M059J (cell line): Measurements from ENCODE around the gene NINJ2. TPM values are rescaled to one million over a fixed set of nuclear protein-coding genes. Genes with fewer than 3 reads are reported as not detected.

Experiments
- DNase-seq: peaks from one replicate; pipeline ENCODE4 v3.0.0-alpha.2; 2012; ENCODE audit warnings: low read depth
- total RNA-seq: library from RNA; depleted of rRNA; stranded (reverse); fragments of >200 nt; shearing (Covaris generic); gene quantifications from 2 replicates; pipeline ENCODE4 v1.2.3, GENCODE V29; 2014

Gene NINJ2
- total RNA-seq, 1 experiment from 2014 or later: 0.81 TPM

DNA sequence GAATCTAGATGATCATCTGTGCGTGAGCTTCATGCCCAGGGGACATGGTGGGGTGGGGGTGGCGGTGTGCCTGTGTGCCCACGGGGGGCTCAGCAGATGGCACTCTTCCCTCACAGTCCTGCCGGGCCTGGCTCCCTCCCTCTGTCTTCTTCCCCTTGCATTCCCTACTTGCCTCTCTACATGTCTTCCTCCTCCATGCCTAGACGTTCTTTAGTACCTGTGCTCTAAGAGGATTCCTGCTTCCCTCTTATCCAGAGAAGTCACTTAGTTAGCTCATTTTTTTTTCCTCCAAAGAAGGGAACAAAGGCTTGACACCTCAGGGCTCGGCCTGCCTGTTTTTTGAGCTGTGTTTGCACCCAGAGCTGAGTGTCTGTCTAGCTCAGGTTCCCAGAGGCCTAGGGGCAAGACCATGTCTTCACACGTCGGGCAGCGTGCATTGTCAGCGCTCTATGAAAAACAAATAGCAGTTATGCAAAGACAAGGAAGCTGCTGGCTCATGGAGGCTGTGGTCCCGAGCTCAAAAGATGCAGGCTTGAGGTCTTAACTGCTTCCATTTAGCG, 48.8 kb downstream of the NINJ2 start:
- peak; percentile 34 for DNase-seq

DNA sequence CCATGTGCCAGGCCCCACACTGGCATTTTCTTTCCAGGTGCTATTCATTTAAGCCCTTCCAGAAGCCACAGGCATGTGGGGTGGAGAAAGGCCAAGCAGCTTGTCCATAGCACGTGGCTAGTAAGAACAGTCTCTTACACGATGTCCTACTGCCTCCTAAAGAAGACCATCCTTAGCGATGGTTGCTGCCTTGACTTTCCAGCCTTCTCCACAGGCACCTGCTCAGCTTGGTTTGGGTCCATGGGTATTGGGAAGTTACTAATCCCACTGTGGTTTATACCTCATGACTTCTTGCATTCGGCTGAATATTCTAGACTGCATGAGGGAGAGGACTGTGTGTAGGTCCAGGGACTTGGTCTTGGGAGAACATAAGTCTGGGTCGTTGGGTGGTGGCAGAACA, 49.2 kb downstream of the NINJ2 start:
- DNase-seq: no peak

DNA sequence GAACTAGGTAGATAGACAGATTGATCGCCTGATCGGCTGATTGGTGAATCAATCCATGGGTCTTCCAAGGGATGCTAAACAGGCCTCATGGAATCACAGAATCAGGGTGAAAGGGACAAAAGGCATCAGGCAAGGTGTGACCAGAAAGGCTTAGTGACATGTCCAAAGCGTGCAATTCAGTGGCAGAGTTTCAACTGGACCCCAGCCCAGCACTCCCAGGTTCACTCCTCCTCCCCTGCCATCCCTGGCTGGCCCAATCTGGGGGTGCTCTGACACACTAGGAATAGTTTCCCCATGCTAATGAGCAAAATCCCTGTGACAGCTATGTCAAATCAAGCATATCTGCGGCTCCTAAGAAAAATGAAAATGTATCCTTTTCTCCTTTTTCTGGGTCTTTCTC, 50.4 kb downstream of the NINJ2 start:
- no peak for DNase-seq

DNA sequence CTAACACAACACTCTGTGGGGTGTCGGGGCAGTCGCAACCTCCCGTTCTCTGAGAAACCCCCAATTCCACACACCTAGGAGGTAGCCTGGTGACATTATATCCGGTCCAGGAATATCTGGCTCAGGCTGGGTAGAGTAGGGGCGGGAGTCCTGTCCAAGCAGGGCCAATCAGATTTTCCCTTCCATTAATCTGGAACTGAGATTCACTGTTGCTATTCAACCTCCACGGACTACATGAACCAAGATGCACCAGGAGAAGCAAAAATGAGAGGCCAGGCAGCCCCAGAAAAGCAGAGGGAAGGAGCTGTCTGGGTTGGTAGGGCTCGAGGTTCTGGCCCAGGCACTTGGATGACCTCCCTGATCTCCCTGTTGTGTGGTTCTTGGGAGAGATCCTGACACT, 51.0 kb downstream of the NINJ2 start:
- no peak for DNase-seq

DNA sequence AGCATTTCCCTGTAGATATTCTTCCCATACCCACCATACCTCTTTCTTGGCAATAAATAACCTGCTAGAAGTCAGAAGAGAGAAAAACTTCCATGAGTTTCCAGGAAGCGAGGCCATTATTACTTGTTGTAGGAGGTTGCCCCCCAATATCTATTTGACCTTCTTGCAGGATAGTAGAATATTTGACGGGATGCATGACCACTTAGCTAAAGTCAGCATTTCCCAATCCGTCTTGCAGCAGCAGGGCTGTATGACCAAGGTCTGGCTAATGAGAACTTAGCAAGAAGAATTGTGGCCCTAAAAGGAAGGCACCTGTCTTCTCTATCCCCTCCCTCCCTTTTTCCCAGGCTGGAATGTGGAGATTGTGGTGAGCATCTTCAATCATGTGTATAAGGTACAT, 51.5 kb downstream of the NINJ2 start:
- DNase-seq: no peak

DNA sequence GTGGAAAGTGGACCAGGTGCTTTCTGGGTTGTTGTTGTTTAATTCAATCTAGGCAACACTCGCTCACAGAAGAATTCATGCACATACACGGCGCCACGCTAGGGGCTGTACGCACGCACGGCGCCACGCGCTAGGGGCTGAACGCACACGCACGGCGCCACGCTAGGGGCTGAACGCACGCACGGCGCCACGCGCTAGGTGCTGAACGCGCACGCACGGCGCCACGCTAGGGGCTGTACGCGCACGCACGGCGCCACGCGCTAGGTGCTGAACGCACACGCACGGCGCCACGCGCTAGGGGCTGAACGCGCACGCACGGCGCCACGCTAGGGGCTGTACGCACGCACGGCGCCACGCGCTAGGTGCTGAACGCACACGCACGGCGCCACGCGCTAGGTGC, 54.3 kb downstream of the NINJ2 start:
- DNase-seq: no peak

DNA sequence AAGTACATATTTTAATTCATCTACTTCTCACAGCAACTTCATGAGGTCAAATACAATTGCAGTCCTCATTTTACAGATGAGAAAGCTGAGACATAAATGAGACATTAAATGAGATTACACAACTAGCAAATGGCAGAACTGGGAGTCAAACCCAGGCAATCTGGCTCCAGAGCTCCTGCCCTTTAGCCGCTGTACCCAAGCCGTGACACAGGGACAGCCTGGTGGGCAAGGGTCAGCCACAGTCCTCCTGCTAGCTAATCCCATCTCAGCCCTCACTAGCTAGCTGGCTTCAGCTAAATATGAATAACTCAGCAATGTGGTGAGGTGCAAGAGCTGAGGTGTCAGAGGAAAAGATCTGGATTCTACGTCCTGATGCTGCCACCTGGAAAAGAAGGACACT, 54.8 kb downstream of the NINJ2 start:
- no peak for DNase-seq

DNA sequence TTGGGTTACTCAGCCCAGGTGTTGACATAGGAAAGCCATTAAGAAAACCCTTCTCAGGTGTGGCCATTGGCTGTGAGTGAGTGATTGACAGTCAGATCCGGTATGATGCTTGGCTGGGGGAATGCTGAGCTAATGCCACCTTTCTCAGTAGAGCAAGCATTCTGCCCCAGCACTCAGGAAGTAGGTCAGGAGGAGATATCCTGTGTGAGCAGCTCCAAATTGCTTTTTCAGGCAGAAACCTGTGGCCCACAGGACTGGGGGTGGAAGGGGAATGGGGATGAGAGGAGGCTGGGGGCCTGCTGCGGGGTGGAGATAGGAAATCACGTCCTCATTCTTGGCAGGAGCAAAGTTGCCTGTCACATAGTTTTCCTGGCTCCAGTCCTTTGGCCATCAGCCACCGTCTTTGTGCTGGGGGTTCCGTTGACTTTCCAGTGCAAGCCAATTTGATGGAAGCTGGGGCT, 55.7 kb downstream of the NINJ2 start:
- peak; percentile 9 for DNase-seq

DNA sequence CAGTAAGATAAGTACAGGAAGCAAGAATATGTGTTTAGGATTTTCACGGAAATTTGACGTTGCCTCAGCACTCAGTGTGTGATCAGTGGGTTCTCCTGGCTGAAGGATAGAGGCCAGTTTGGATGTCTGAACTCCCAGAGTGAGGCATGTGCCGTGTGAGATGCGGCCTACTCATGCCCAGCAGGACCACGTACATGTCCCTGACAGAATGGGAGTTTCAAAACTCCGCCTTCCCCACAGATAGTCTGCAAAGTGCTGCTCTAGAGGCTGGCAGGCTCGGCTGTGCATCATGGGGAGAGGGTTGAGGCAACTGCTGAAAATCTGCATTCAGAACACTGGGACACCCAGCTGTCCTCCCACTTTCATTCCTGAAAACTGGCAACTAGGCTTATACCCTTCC, 58.3 kb downstream of the NINJ2 start:
- DNase-seq: no peak

DNA sequence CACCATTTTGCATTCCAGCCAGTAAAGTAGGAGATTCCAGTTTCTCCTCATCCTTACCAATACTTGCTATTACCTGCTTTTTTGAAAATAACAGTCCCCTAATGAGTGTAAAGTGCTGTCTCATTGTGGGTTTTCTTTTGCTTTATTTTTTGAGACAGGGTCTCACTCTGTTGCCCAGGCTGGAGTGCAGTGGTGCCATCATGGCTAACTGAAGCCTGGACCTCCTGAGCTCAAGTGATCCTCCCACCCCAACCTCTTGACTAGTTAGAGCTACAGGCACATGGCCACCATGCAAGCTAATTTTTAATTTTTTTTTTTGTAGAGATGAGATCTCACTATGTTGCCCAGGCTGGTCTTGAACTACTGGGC, 60.6 kb downstream of the NINJ2 start:
- no peak for DNase-seq

DNA sequence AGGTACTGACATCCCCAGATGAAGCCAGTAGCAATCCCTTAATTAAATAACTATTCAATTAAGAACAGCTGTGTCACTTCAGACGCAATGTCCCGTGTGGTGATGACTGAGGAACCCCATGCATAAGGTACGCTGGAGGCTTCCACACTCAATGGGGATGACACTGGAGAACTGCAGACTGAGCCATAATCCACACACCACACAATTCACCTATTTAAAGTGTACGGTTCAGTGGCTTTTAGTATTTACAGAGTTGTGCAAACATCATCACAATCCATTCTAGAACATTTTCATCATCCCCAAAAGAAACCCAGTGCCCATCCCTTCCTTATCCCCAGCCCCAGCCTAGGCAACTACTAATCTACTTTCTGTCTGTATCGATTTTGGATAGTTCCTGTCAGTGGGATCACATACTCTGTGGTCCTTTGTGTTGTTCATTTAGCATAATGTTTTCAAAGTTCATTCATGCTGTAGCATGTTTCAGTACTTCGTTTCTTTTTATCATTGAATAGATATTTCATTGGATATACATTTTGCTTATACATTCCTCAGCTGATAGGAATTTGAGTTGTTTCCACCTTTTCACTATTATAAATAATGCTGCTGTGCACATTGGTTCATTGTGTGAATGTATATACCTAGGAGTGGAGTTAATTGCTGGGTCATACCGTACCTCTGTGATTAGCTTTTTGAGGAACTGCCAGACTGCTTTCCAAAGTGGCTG, 61.1 kb downstream of the NINJ2 start:
- no peak for DNase-seq

DNA sequence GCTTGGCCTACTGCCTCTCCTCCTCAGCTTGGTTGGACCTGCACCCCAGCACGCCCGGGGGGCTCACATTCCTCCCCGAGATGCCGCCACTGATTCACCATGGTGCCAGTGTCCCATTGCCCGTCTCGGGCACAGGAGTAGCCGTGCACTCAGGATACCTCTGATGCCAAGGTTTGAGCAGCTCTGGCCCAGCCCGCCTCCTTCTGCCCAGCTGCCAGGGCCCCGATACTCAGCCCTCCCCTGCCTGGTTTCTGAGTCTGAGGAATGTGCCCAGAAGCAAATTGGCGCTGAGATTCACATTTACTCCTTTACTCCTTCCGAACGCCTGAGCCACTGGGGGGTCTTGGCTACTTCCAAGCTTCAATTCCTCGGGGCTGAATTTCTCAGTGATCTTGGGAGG, 63.5 kb downstream of the NINJ2 start:
- no peak for DNase-seq

DNA sequence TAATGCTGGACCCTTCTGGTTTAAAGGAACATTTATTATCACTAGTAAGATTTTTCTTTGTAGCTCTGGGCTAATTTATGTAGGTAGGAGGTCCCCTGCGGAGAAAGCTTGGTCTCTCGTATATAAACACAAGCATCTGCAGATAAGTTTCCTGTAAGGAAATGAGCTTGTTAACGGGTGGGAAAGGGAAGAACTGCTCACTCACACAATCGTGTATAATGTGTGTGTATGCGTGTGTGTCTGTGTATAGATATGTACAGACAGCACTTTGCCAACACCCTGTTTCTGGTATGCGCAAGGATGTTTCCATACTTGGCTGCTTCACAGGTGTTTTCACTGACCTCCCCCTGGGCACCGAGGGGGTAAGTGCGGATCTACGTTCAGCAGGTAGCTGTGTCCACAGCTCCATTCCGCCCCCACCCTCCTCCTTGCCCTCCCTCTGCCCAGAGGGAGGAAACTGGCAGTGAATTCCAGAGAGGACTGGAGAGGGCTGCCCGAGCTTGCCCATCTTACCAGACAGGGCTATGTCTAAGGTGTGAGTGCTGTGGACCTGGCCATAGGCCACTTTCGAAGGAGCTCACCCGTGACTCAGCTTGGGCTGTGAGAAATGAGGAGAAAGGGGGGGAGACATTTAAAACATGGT, 65.2 kb downstream of the NINJ2 start:
- DNase-seq: no peak

DNA sequence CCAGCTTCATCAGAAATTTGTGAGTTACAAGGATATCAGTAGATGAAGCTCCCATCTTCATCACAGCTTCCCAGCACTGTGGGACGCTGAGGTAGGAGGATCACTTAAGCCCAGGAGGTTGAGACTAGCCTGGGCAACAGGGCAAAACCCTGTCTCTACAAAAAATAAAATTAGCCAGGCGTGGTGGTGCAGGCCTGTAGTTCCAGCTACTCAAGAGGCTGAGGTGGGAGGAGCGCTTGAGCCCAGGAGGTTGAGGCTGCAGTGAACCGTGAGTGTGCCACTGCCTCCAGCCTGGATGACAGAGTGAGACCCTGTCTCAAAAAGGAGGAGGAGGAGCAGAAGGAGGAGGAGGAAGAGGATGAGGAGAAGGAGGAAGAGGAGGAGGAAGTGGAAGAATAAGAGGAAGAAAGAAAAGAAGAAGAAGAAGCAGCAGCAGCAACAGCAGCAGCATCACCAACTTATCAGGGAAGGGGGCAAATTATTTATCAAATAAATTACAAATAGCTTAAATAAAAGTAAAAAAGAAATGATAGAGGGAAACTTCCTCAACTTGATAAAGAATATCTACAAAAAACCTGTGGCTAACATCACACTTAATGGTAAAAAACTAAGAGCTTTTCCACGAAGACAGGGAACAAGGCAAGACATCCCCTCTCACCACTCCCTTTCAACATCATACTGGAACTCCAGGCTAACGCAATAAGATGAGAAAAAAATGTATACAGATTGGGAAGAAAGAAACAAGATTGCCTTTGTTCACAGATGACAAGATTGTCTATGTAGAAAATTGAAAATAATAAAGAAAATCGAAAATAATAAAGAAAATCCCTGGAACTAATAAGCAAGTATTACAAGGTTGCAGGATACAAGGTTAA, 69.6 kb downstream of the NINJ2 start:
- no peak for DNase-seq

DNA sequence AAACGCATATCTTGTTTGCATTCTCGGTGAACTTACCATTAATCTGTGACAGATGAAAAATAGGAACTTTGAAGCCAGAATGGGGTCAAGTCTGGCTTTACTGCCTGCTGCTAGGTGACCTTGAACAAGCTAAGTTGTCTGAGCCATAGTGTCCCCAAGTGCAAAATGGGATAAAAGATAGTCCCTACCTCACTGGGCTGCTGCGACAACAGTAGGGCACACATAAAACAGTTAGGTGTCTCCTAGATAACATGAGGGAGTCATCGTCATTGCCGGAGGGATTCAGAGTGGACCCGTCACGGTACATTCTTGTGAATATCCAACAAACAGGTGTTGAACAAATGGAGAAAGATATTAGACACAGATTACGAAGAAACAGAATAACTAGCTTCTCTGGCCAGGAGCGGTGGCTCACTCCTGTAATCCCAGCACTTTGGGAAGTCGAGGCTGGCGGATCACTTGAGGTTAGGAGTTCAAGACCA, 71.2 kb downstream of the NINJ2 start:
- no peak for DNase-seq

DNA sequence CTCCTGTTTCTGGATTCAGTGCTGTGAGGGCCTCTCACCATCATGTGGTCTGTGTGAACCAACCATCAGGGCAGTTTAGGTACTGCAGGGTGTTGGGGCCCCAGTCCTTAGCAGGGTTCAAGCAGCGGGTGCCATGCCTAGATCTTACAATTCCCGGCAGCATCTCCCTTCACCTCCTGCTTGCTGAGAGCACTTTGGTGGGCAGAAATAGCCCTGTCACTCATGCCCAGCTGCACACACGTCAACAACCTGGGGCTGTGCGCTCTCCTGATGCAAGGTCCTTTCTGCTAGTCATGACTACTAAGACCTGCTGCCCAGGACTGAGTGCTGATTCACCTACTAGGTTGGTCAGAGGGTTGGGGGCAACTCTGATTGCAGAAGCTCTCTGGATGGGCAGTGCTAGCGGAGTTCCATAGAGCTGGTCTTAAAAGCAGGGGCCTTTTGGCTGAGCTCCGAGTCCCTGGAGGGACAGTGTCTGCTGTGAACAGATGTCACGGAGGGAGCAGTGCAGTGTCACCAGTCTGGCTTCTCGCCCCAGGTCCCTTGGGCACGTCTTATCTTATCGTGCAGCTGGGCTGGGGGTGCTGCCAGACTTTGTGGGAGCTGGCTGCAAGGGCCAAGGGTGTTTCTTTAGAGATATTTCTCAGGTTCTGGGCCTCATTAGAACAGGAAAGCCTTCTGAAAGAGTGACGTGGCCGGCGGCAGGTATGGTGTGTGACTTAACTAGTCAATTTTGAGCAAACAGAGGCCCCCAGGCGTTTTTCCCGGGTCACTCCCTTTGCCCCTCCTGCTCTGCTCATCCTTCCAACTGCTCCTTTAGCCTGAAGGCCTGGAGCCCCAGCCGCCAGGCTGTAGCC, 71.8 kb downstream of the NINJ2 start:
- no peak for DNase-seq

DNA sequence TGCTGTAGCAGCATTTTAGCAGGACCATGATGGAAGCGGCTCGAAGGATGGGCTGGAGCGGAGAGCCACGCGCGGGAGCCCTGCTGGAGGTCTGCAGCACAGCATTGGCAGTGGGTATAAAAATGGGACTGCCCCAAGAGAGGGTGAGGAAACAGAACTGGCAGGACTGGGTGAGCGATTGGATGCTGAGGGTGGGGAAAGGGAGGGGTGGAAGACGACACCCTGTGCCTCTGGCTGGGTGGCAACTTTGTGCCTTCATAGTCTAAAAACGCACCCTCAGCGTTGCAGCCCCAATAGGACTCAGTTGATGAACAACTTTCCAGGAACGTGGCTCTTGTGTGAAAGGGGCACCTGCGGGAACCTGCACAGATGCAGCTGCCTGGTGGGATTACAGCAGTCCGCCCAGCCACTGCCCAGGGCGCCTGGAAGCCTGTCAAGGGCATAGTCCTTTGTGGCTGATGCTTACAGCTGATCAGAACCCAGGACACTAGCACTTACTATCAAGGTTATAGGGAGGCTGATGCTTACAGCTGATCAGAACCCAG, 73.0 kb downstream of the NINJ2 start:
- no peak for DNase-seq

DNA sequence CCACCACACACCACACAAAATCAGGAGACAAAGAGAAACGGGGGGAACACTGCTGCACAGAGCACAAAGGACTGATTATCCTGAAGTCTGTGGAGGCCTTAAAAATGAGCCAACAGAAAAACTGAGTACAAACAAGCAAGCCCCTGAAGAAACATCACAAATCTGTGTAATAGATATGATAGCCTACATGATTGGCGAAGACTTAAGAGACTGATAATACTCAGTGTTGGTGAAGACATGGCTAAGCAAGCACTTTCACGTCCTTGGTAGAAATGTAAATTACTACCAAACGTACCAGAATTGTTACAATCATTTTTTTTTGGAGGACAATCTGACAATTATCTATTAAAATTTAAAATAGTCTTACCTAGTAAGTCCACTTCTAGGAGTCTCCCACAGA, 74.6 kb downstream of the NINJ2 start:
- DNase-seq: no peak

DNA sequence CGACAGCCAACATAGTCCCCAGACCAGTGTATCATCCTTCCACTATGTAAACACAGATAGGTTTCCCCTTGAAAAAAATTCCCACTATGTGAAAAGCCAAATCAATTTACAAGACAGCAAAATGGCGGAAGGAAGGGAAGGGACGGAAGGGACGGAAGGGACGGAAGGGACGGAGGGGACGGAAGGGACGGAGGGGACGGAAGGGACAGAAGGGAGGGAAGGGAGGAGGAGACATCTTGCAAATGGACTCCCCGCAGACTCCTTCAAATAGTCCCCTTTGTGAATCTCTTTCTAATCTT, 75.3 kb downstream of the NINJ2 start:
- DNase-seq: no peak

DNA sequence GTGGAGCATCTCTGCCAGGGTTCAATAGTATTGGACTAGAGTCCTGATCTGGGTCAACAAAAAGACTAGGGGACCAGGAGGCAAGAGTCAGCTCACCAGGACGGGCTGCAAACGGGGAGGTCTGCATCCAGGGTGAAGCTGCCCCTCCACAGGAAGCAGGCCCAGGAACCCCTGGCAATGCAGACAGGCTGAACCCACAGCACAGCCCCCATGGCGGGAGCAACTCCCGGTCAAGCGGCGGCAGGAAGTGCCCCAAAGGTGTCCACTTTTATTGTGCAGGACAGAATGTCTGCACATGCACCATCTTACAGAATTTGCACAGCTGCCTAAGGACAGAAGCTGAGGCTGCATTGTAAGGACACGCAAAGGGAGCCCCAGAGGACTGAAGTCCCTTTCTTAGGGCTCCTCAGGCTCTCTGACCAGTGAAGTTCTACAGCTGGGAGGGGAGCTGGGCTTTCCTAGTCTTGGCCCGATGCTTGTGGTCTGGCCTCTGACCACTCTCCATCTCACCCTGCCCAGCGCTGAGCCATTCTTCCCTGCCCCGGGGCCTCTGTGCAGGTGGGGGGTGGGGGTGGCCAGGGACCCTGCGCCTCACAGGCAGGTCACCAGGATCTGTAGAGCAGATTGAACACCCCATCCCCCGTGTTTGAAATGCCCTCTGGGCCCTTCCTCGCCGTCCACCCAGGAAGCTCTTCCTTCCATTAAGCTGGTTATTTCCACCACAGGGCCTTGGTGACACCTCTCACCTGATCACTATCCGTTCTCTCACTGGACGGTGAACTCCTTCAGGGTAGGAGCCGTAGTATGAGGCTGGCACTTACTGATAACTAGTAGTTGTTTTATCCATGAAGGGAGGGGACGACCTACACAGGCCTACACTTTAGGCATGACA, 75.9 kb downstream of the NINJ2 start:
- DNase-seq: no peak
